IPS DF 4.7 (cell line): Measurements from ENCODE around the gene SRSF6.
"Not testable (repeated sequence)": the region's sequence is repeated elsewhere in the genome, so short reads cannot be mapped to it uniquely, and the experiment has no call there.

ENCODE experiments used
- DNase-seq: peaks from one replicate; pipeline ENCODE4 v3.0.0-alpha.2; 2013; ENCODE audit warnings: low spot score; ENCODE audit errors: extremely low read depth

SRSF6 gene

DNA sequence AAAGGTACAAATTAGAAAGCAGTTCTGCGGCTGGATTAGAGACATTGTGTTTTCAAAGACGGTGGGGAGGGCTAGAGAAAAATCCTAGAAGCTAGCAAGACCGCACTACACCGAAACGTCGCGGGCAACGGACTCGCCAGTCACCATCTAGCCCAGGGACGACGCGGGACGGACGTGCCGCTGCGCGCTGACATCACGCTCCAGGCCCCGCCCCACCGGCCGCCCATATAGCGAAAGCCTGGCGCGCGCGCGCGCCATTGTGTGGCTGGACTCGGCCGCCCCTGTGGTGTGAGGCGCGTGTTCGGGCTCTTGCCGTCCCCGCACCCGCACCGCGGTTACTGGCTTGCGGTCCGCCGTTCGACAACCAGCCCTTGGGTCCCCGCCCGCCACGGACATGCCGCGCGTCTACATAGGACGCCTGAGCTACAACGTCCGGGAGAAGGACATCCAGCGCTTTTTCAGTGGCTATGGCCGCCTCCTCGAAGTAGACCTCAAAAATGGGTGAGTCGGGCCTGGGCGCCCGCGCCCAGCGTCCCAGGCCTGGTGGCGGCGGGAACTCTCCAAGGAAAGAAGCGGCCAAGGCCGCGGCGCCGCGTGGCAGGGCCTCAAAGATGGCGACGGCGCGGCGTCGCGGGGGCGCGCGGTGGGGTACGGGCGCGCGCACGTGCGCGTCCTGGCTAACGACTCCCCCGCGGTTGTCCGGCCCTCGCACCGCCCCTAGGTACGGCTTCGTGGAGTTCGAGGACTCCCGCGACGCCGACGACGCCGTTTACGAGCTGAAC lies at the start of gene SRSF6:
Gene SRSF6 (plus strand): TSS at position 257 of the 782 bp plus-strand sequence. CDS start 138 bp downstream, at position 395.
- DNase-seq, result no peak

DNA sequence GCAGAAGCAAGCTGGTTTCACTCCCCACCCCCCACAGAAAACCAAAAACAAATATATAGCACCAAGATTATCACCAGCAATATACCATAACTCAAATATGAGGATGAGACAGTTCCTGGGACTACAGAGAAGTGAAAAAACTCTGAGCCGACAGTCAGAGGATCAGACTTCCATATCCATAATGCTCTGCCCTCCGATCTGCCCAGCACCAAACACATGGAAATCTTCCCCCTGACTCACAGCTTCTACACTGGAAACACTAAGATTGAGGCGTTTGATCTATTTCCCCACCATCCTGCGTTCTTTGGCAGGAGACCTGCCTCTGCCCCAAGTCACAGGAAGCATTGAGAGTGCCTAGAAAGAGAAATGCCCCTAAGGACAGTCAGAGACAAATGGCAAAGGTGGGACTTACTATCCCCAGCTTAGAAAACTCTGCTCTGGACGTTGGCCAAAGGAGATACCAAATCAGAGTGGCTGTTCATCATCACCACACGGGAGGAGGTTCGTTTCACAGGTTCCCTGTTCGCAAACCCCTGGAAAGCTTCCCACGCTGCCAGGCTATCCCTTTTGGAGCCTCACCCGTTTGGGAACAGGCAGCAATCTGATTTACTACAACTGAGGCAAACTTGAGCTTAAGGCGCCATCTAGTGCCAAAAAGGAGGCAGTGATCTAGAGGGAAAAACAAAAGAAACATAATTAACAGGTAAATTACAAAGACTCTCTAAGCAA lies 48.7 kb upstream of the SRSF6 start:
- no peak for DNase-seq

DNA sequence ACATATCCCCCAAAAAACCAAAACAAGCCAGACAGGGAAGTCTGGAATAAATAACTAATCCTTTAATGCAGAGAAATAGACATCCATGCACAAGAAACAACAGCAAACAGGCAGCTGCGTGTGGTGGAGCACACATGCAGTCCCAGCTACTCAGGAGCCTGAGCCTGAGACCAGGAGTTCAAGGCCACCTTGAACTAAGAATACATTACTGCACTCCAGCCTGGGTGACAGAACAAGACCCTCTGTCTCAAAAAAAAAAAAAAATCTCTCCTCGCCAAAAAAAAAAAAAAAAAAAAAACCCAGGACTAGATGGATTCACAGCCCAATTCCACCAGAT lies 48.2 kb upstream of the SRSF6 start:
- no peak for DNase-seq

DNA sequence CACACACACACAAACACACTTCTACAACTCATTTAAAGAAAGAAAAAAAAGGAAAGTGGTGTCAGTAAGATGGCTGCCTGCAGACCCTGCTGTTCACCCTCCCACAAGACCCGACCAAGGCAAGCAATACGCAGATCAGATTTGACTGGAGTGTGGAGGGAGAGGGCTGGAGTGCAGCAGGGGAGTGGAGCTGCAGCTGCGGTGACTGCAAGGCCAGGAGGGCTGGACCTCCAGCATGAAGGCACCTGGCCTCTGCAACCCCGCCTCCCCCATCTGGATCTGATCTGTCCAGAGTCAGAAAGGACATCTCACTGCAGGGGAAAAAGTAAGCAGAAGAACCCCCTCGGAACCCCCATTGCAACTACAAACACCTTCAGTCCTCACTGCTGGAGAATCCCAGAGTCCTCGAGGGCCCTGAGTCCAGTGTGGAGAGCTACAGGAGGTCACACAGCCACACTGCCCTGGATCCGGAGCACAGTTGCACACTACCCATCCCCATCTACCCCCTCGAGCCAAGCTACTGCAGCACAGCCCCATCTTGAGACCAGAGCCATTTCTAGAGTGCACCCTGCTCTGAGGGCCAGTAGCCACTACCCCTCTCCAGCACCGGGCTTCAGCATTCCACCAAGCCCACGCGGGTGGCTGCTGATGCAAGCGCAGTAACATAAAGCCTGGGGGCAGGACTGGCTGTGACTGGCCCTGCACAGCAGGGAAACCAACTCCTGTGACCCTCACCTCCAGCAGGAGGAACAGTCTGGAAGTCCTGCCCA lies 41.9 kb upstream of the SRSF6 start:
- no peak for DNase-seq

DNA sequence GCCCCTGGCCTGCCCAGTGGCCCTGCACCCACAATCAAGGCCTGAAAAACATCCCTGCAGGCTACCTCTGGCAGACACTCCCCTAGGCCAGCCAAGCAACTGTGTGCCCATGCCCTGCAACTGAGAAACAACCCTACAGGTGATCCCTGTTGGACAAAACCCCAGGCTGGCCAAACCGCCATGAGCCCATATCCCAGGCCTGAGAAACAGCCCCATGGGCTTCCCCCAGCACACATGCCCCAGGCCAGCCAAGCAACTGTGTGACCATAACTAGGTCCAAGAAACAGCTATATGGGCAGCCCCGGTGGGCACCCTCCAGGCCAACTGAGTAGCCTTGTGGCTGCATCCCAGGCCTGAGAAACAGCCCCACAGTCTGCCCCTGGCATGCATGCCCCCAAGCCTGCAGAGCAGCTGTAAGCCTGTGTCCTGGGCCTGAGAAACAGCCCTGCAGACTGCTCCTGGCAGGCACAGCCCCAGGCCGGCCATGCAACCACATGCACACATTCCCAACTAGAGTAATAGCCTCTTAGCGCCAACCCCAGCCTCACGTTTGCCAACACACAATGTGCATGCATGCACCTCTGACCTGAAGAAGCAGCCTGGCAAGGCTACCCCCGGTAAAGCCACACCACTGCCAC lies 41.0 kb upstream of the SRSF6 start:
- DNase-seq, result no peak

GRCh38 chr20:43420192-43420591 lies 37.5 kb upstream of the SRSF6 start:
- no peak for DNase-seq

DNA sequence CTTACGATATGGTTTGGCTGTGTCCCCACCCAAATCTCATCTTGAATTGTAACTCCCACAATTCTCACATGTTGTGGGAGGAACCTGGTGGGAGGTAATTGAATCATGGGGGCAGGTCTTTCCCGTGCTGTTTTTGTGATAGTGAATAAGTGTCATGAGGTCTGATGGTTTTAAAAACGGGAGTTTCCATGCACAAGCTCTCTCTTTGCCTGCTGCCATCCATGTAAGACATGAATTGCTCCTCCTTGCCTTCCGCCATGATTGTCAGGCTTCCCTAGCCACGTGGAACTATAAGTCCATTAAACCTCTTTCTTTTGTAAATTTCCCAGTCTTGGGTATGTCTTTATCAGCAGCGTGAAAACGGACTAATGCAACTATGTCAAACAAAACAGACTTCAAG lies 36.8 kb upstream of the SRSF6 start:
- not testable (repeated sequence) for DNase-seq

- no peak for DNase-seq
Measured at GRCh38 chr20:43426172-43426571, 31.5 kb upstream of the SRSF6 start.

- no peak for DNase-seq
Measured at GRCh38 chr20:43430265-43431133, 27.2 kb upstream of the SRSF6 start.

GRCh38 chr20:43431134-43431519 lies 26.6 kb upstream of the SRSF6 start:
- DNase-seq, result no peak

- no peak for DNase-seq
Measured at GRCh38 chr20:43432498-43432897, 25.2 kb upstream of the SRSF6 start.

- no peak for DNase-seq
Measured at GRCh38 chr20:43433250-43433854, 24.3 kb upstream of the SRSF6 start.

DNA sequence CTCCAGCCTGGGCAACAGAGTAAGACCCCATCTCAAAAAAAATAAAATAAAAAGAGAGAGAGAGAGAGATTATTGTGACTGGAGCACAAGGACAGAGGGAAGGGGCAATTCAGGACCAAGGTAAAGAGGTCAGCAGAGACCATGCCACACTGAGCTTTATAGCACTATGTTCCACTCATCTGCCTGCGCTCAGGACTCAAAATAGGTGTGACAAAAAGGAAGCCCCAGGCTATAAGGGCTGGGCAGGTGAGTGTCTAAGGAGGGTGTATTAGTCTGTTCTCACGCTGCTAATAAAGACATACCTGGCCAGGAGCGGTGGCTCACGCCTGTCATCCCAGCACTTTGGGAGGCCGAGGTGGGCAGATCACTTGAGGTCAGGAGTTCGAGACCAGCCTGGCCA lies 23.1 kb upstream of the SRSF6 start:
- no peak for DNase-seq

- no peak for DNase-seq
Measured at GRCh38 chr20:43438578-43439316, 18.9 kb upstream of the SRSF6 start.

GRCh38 chr20:43440531-43440930 lies 17.2 kb upstream of the SRSF6 start:
- DNase-seq, result no peak

DNA sequence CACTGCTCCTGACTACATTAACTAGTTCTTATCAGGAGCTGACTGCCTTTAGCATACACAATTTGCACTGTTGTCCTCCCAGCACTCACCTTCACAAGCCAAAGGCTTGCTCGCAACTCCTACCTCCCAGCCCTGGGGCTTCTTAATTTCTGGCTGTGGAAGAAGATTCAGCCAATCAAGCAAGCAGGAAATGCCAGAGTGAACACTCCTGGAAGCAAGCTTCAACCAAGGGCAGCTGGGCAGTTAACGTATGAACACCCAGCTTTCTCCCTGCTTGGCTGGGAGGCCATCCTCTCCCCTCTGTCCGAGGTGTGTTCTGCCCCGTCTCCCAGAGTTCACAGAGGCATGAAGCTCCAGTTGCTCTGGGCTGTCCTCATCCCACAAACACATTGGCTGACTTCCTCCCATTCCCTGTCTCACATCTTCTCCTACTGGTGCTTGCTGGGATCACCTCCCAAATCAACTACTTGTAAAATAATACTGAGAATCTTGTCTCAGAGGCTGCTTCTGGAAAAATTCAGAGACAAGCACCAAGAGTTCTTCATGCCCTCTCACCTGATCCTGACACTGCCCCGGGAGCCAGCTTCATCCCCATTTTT lies 15.3 kb upstream of the SRSF6 start:
- no peak for DNase-seq

DNA sequence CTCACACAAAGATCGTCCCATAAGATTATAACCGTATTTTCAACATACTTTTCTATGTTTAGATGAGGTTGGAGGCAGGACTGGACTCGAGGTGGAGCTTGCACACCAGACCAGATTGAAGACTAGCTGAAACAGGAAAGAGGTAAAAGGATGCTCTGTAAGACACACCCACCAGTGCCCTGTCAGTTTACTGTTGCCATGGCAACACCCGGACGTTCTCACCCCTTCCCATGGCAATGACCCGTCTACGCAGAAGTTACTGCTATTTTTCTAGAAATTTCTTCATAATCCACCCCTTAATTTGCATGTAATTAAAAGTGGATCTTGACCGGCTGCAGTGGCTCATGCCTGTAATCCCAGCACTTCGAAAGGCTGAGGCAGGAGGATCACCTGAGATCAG lies 13.6 kb upstream of the SRSF6 start:
- DNase-seq, result no peak

DNA sequence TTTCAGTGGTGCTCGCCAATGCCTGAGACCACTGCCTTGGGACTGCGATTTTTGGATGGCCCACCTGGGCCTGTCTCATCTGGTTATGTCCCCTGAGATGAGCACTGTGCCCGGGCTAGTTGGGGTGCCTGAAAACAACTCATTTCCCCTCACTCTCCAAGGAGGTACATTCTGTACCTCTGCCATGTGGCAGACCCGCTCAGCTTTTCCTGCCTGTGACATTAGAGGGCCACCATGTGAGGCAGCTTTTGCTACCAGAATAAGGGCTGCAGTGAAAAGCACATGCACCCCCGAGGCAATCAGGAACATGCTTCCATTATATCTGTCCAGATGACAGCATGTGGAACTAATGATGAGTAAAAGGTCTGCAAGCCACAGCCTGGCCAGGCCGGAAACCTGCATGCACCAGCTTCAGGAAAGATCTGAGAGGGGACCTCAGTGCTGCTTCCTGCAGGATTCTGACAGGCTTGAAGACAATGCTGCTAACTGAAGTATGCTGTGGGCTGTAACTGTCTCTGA lies 11.3 kb upstream of the SRSF6 start:
- no peak for DNase-seq

DNA sequence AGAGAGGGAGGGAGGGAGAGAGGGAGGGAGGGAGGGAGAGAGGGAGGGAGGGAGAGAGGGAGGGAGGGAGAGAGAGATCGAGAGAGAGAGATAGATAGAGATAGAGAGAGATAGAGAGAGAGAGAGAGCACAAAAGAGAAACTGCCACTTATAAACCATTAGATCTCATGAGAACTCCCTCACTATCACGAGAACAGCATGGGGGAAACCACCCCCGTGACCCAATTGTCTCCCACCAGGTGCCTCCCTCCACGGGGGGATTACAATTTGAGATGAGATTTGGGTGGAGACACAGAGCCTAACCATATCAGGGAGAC lies 9.3 kb upstream of the SRSF6 start:
- DNase-seq, result not testable (repeated sequence)
